Measurements from ENCODE around the gene RPS6KB2. TPM values are rescaled to one million over a fixed set of nuclear protein-coding genes. Genes with fewer than 3 reads are reported as not detected.

RPS6KB2 gene
- total and polyA plus RNA-seq, 2 donors (not counting 3 experiments of a cell fraction or from before 2014, with no cell fraction given) = 53.8 to 60.0 TPM

- H3K79me2 ChIP-seq (ENCODE audit: control insufficient read depth, insufficient read depth, low read length) = peaks cover 19% of the 10 kb centered on the region
- H3K4me2 ChIP-seq (ENCODE audit: insufficient read depth, low read length) = no peak overlapping the region
- no peaks in the 10 kb centered on the region for H3K9me3 ChIP-seq (replicated peaks; ENCODE audit: control insufficient read depth, insufficient read depth, low read length)
- no peaks in the 10 kb centered on the region for H3K27me3 ChIP-seq (ENCODE audit: control insufficient read depth in 2 of 2, insufficient read depth in 2 of 2, low read length in 2 of 2)
- no peak overlapping the region for H2AFZ ChIP-seq (ENCODE audit: low read depth, low read length)
- TF ChIP-seq GATA2 (IDR thresholded peaks at IDR 0.05; ENCODE audit: insufficient read depth, insufficient read length, low read depth, low read length) (no peak), POLR2A (IDR thresholded peaks at IDR 0.05; ENCODE audit: low read depth, low read length) (peak; percentile 16)
- no peaks in the 10 kb centered on the region for H4K20me1 ChIP-seq (replicated peaks; ENCODE audit: control insufficient read depth, extremely low read depth, insufficient read depth, low read length)
- dilution Hi-C loops (cut with MboI; ENCODE audit: extremely low pct_ligation_motif_present, low sequenced_read_pairs) (no loop called here), intact Hi-C loops (cut with micrococcal nuclease) (no loop called here)
- CTCF ChIA-PET = interaction anchor here (2.7 kb wide), 1 partner anchor 14 kb away, joined by 9 read pairs; no protein-coding TSS in a partner anchor
- H3K9ac ChIP-seq (replicated peaks; ENCODE audit: extremely low read depth, insufficient read depth, low read length) = no peak overlapping the region
- H3K27ac ChIP-seq (ENCODE audit: insufficient read depth, low read depth, low read length) = no peak overlapping the region
- no TSS peak for BruUV-seq (replicated peaks)
- no peak overlapping the region for H3K4me3 ChIP-seq (replicated peaks in 1 of 3; ENCODE audit: insufficient read depth in 1 of 3, low read depth in 1 of 3, low read length in 3 of 3)
- no peak for DNase-seq (ENCODE audit: low read depth, low spot score)
- FAIRE-seq = peak; percentile 54
- POLR2A ChIA-PET = no interaction called here
- H3K9me1 ChIP-seq (replicated peaks; ENCODE audit: control insufficient read depth, extremely low read depth, insufficient read depth, low read length) = no peaks in the 10 kb centered on the region
- H3K36me3 ChIP-seq (ENCODE audit: control insufficient read depth in 2 of 2, extremely low read depth in 1 of 2, insufficient read depth in 2 of 2, low read length in 2 of 2) = peaks cover 6 to 27% of the 10 kb centered on the region in 2 experiments
- peaks cover 20% of the 10 kb centered on the region for H3K4me1 ChIP-seq (ENCODE audit: control insufficient read depth, extremely low read depth, insufficient read depth, low read length)
Observed at GRCh38 chr11:67396587-67397389, 31.5 kb upstream of the RPS6KB2 start.

- ChIA-PET POLR2A (no interaction called here), CTCF (interaction anchor here (1.4 to 2.7 kb wide), 2 partner anchors 8 to 15 kb away, joined by 6 to 9 read pairs; no protein-coding TSS in a partner anchor)
- DNase-seq (ENCODE audit: low read depth, low spot score) = no peak
- Histone ChIP-seq H2AFZ (ENCODE audit: low read depth, low read length) (no peak overlapping the region), H4K20me1 (replicated peaks; ENCODE audit: control insufficient read depth, extremely low read depth, insufficient read depth, low read length) (no peaks in the 10 kb centered on the region), H3K4me2 (ENCODE audit: insufficient read depth, low read length) (no peak overlapping the region), H3K27ac (ENCODE audit: insufficient read depth, low read depth, low read length) (no peak overlapping the region), H3K36me3 (ENCODE audit: control insufficient read depth in 2 of 2, extremely low read depth in 1 of 2, insufficient read depth in 2 of 2, low read length in 2 of 2) (peaks cover 6 to 27% of the 10 kb centered on the region in 2 experiments), H3K4me3 (replicated peaks in 1 of 3; ENCODE audit: insufficient read depth in 1 of 3, low read depth in 1 of 3, low read length in 3 of 3) (no peak overlapping the region), H3K9me3 (replicated peaks; ENCODE audit: control insufficient read depth, insufficient read depth, low read length) (no peaks in the 10 kb centered on the region), H3K9ac (replicated peaks; ENCODE audit: extremely low read depth, insufficient read depth, low read length) (no peak overlapping the region), H3K4me1 (ENCODE audit: control insufficient read depth, extremely low read depth, insufficient read depth, low read length) (peaks cover 21% of the 10 kb centered on the region), H3K9me1 (replicated peaks; ENCODE audit: control insufficient read depth, extremely low read depth, insufficient read depth, low read length) (no peaks in the 10 kb centered on the region), H3K79me2 (ENCODE audit: control insufficient read depth, insufficient read depth, low read length) (peaks cover 19% of the 10 kb centered on the region), H3K27me3 (ENCODE audit: control insufficient read depth in 2 of 2, insufficient read depth in 2 of 2, low read length in 2 of 2) (no peaks in the 10 kb centered on the region)
- TF ChIP-seq MYC (IDR thresholded peaks at IDR 0.05; ENCODE audit: low read depth, low read length) (no peak), POLR2AphosphoS5 (IDR thresholded peaks at IDR 0.05; ENCODE audit: insufficient read depth, low read depth, low read length) (no peak), EZH2 (IDR thresholded peaks at IDR 0.05; ENCODE audit: borderline replicate concordance, low read depth, low read length, severe bottlenecking) (no peak), POLR2A (IDR thresholded peaks at IDR 0.05; ENCODE audit: low read depth, low read length) (no peak)
- no TSS peak for BruUV-seq (replicated peaks)
- no peak for FAIRE-seq
- dilution Hi-C loops (cut with MboI; ENCODE audit: extremely low pct_ligation_motif_present, low sequenced_read_pairs) (no loop called here), intact Hi-C loops (cut with micrococcal nuclease) (no loop called here)
Observed at GRCh38 chr11:67397536-67397935, 30.8 kb upstream of the RPS6KB2 start.

All from endothelial cell of umbilical vein (primary cell).